Effector memory CD4-positive, alpha-beta T cell (primary cell): ENCODE measurements around the gene PCDHA13.
"Not testable (repeated sequence)": the region's sequence is repeated elsewhere in the genome, so short reads cannot be mapped to it uniquely, and the experiment has no call there.

ENCODE experiments used
- DNase-seq, 3 donors: peaks; one replicate each; pipeline ENCODE4 v3.0.0-alpha.2; 2020
- H3K27ac ChIP-seq: 2 replicates; pipeline ENCODE4 v1.7.0; 2013; ENCODE audit warnings: mild to moderate bottlenecking, low read length, moderate library complexity; ENCODE audit not compliant: insufficient read depth, poor library complexity, severe bottlenecking
- H3K27me3 ChIP-seq: replicated peaks from 2 replicates; pipeline ENCODE4 v1.7.0; 2013; ENCODE audit warnings: mild to moderate bottlenecking, low read length; ENCODE audit not compliant: insufficient read depth, control insufficient read depth, poor library complexity, severe bottlenecking
- H3K36me3 ChIP-seq: 2 replicates; pipeline ENCODE4 v1.7.0; 2013; ENCODE audit warnings: mild to moderate bottlenecking, low read length, moderate library complexity; ENCODE audit not compliant: control insufficient read depth, insufficient read depth
- H3K4me1 ChIP-seq: 2 replicates; pipeline ENCODE4 v1.7.0; 2013; ENCODE audit warnings: low read length, mild to moderate bottlenecking; ENCODE audit not compliant: control insufficient read depth, insufficient read depth, poor library complexity, severe bottlenecking
- H3K4me3 ChIP-seq: 2 replicates; pipeline ENCODE4 v1.7.0; 2013; ENCODE audit warnings: low read length, low read depth, mild to moderate bottlenecking; ENCODE audit not compliant: insufficient read depth, poor library complexity, severe bottlenecking
- H3K9me3 ChIP-seq: 2 replicates; pipeline ENCODE4 v1.7.0; 2013; ENCODE audit warnings: mild to moderate bottlenecking, low read length, moderate library complexity; ENCODE audit not compliant: control insufficient read depth

PCDHA13 gene

GRCh38 chr5:140875085-140876065 lies 6.5 kb upstream of the PCDHA13 start, which contains the start of gene PCDHA12:
TSS of gene PCDHA12 (plus strand) at chr5:140875308. CDS start at chr5:140875473, 165 bp downstream.
- no peak for DNase-seq
- H3K36me3 ChIP-seq = no peaks in the 10 kb centered on the region

GRCh38 chr5:140876541-140877261 lies 5.2 kb upstream of the PCDHA13 start:
- H3K36me3 ChIP-seq, H3K4me1 ChIP-seq, H3K27me3 ChIP-seq, H3K4me3 ChIP-seq, H3K27ac ChIP-seq, DNase-seq, H3K9me3 ChIP-seq: not testable (repeated sequence)

More at GRCh38 chr5:140875085-140876065, 6.5 kb upstream of the PCDHA13 start, which contains the start of gene PCDHA12:
- Histone ChIP-seq H3K4me1 (no peaks in the 10 kb centered on the region), H3K4me3 (no peak within 1 kb of the TSS), H3K27me3 (peaks cover 4% of the 10 kb centered on the region), H3K27ac (no peak within 1 kb of the TSS), H3K9me3 (peaks cover 5% of the 10 kb centered on the region)

- H3K27ac ChIP-seq = no peak overlapping the region
- no peaks in the 10 kb centered on the region for H3K4me1 ChIP-seq
- H3K4me3 ChIP-seq = no peak overlapping the region
- peaks cover 12% of the 10 kb centered on the region for H3K9me3 ChIP-seq
- H3K27me3 ChIP-seq = peaks cover 4% of the 10 kb centered on the region
- no peak for DNase-seq
- no peaks in the 10 kb centered on the region for H3K36me3 ChIP-seq
Measured at GRCh38 chr5:140877262-140877581, 4.7 kb upstream of the PCDHA13 start.

- Histone ChIP-seq H3K4me3 (no peak overlapping the region), H3K36me3 (no peaks in the 10 kb centered on the region), H3K27ac (no peak overlapping the region), H3K27me3 (peaks cover 4% of the 10 kb centered on the region), H3K4me1 (no peaks in the 10 kb centered on the region), H3K9me3 (peaks cover 6% of the 10 kb centered on the region)
- DNase-seq = no peak
Measured at GRCh38 chr5:140882591-140882899, 621 bp downstream of the PCDHA13 start.

- H3K27me3 ChIP-seq = peaks cover 4% of the 10 kb centered on the region
- no peak overlapping the region for H3K27ac ChIP-seq
- no peaks in the 10 kb centered on the region for H3K4me1 ChIP-seq
- H3K9me3 ChIP-seq = peaks cover 6% of the 10 kb centered on the region
- no peak overlapping the region for H3K4me3 ChIP-seq
- DNase-seq = no peak
- H3K36me3 ChIP-seq = no peaks in the 10 kb centered on the region
Measured at GRCh38 chr5:140883373-140883772, 1.4 kb downstream of the PCDHA13 start.

- Histone ChIP-seq H3K4me1 (no peaks in the 10 kb centered on the region), H3K4me3 (no peak overlapping the region), H3K27ac (no peak overlapping the region), H3K36me3 (no peaks in the 10 kb centered on the region), H3K27me3 (no peaks in the 10 kb centered on the region), H3K9me3 (peaks cover 6% of the 10 kb centered on the region)
- no peak for DNase-seq
Measured at GRCh38 chr5:140883927-140884697, 2.2 kb downstream of the PCDHA13 start.

GRCh38 chr5:140916325-140916724 lies 34.4 kb downstream of the PCDHA13 start:
- Histone ChIP-seq H3K27me3 (no peaks in the 10 kb centered on the region), H3K36me3 (no peaks in the 10 kb centered on the region), H3K27ac (no peak overlapping the region), H3K4me1 (no peaks in the 10 kb centered on the region), H3K4me3 (no peak overlapping the region), H3K9me3 (no peaks in the 10 kb centered on the region)
- no peak for DNase-seq

GRCh38 chr5:140923601-140924000 lies 41.7 kb downstream of the PCDHA13 start:
- Histone ChIP-seq H3K4me3 (no peak overlapping the region), H3K4me1 (peaks cover 5% of the 10 kb centered on the region), H3K36me3 (no peaks in the 10 kb centered on the region), H3K27me3 (peaks cover 13% of the 10 kb centered on the region), H3K27ac (no peak overlapping the region), H3K9me3 (no peaks in the 10 kb centered on the region)
- no peak for DNase-seq

GRCh38 chr5:140925806-140926442 lies 44.0 kb downstream of the PCDHA13 start, which contains the start of gene PCDHAC1:
TSS of gene PCDHAC1 (plus strand) at chr5:140926299. CDS start at chr5:140926893, 594 bp downstream.
- peaks cover 5% of the 10 kb centered on the region for H3K4me1 ChIP-seq
- DNase-seq = no peak
- H3K36me3 ChIP-seq = no peaks in the 10 kb centered on the region
- no peak within 1 kb of the TSS for H3K27ac ChIP-seq
- H3K27me3 ChIP-seq = peaks cover 13% of the 10 kb centered on the region
- H3K9me3 ChIP-seq = no peaks in the 10 kb centered on the region
- peak within 1 kb of the TSS; percentile 39 for H3K4me3 ChIP-seq
